Left lung (tissue), 10 donors: ENCODE results near the gene APLP1. TPM values are rescaled to one million over a fixed set of nuclear protein-coding genes. Genes with fewer than 3 reads are reported as not detected.

Experiments
- ATAC-seq: fragments of 200-7000 bp; cut with Tn5 transposase; one replicate; pipeline ENCODE4 v1.9.1; 2020; ENCODE audit warnings: moderate library complexity
- DNase-seq, 4 donors: peaks; one replicate each; pipeline ENCODE4 v3.0.0-alpha.2; 2013 to 2020
- H3K27ac ChIP-seq, 2 donors: fragments of 200-600 bp; sonication (generic) in 1 of 2; one replicate each; pipeline versions ENCODE4 v1.5.0 to v1.8.0; 2020 to 2021
- H3K27me3 ChIP-seq, 2 donors: fragments of 200-600 bp; sonication (generic) in 1 of 2; one replicate each; pipeline versions ENCODE4 v1.5.0 to v1.8.0; 2020 to 2021
- H3K36me3 ChIP-seq, 2 donors: fragments of 200-600 bp; sonication (generic) in 1 of 2; one replicate each; pipeline versions ENCODE4 v1.5.0 to v1.8.0; 2020 to 2021
- H3K4me1 ChIP-seq, 2 donors: fragments of 200-600 bp; one replicate each; pipeline ENCODE4 v1.8.0; 2021
- H3K4me3 ChIP-seq, 2 donors: fragments of 200-600 bp; sonication (generic) in 1 of 2; one replicate each; pipeline versions ENCODE4 v1.5.0 to v1.8.0; 2020 to 2021; ENCODE audit warnings: mild to moderate bottlenecking in 1 of 2
- H3K9me3 ChIP-seq, 2 donors: fragments of 200-600 bp; sonication (generic) in 1 of 2; one replicate each; pipeline versions ENCODE4 v1.5.0 to v1.8.0; 2020 to 2021
- intact Hi-C, 2 donors: fragments of 100-400 bp; cut with DNase I; formaldehyde crosslinking; loops; one replicate each; pipeline versions ENCODE4 v1.11.2 to v1.14.2; 2022
- polyA plus RNA-seq, 6 donors: library from polyadenylated mRNA; unstranded; fragments of 120-200 nt; gene quantifications; one replicate each; pipeline ENCODE4 v1.2.1, GENCODE V29; 2013; ENCODE audit not compliant: insufficient read length in 6 of 6
- total RNA-seq, 2 donors: library from RNA; stranded (reverse); fragmentation: NEBNext Ultra II Directional; extraction: Animal tissue kit (Norgen Biotek cat#: 25700); gene quantifications; one replicate each; pipeline ENCODE4 v1.2.1, GENCODE V29; 2021
- TF ChIP-seq, protein P1 (sequence below), 2 donors: fragments of 200-600 bp; sonication (generic) in 1 of 2; IDR thresholded peaks; one replicate each; pipeline versions ENCODE4 v1.5.0 to v1.8.0; 2021; ENCODE audit warnings: antibody characterized with exemption in 2 of 2
- donor health status: DM: no; HTN: yes; CAD: no.
- donor health status: DM: no; HTN: no; CAD: no.

The APLP1 gene
- total and polyA plus RNA-seq, 8 donors = 3.0 to 11.0 (median 8.8) TPM

DNA sequence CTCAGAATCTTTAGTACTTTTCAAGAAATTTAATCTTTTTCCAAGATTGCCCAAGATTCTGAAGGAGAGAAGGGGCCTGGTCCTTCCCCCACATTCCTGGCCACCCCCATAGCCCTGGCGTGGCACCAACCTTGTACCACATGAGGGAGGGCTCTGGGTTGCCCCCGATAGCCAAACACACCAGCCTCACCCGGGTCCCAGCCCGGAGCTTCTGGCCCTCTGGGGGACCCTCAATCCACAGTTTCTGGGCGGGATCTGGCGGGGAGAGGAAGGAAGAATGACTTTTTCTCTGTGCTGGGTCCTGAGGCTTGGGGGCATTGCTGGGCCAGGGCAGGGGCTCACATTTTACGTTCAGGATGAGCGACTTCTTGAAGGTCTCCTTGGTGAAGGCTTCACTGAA lies 20.5 kb upstream of the APLP1 start:
- peaks cover 4 to 16% of the 10 kb centered on the region in 2 donors for H3K4me1 ChIP-seq
- DNase-seq = no peak
- H3K27ac ChIP-seq = no peak overlapping the region
- intact Hi-C loops = no loop called here
- H3K27me3 ChIP-seq = peaks cover 40 to 100% of the 10 kb centered on the region in 2 donors
- no peak for ATAC-seq
- H3K9me3 ChIP-seq = no peaks in the 10 kb centered on the region
- TF ChIP-seq, protein P1, sequence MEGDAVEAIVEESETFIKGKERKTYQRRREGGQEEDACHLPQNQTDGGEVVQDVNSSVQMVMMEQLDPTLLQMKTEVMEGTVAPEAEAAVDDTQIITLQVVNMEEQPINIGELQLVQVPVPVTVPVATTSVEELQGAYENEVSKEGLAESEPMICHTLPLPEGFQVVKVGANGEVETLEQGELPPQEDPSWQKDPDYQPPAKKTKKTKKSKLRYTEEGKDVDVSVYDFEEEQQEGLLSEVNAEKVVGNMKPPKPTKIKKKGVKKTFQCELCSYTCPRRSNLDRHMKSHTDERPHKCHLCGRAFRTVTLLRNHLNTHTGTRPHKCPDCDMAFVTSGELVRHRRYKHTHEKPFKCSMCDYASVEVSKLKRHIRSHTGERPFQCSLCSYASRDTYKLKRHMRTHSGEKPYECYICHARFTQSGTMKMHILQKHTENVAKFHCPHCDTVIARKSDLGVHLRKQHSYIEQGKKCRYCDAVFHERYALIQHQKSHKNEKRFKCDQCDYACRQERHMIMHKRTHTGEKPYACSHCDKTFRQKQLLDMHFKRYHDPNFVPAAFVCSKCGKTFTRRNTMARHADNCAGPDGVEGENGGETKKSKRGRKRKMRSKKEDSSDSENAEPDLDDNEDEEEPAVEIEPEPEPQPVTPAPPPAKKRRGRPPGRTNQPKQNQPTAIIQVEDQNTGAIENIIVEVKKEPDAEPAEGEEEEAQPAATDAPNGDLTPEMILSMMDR (IDR thresholded peaks at IDR 0.05) = no peak
- no peaks in the 10 kb centered on the region for H3K36me3 ChIP-seq
- no peak overlapping the region for H3K4me3 ChIP-seq

DNA sequence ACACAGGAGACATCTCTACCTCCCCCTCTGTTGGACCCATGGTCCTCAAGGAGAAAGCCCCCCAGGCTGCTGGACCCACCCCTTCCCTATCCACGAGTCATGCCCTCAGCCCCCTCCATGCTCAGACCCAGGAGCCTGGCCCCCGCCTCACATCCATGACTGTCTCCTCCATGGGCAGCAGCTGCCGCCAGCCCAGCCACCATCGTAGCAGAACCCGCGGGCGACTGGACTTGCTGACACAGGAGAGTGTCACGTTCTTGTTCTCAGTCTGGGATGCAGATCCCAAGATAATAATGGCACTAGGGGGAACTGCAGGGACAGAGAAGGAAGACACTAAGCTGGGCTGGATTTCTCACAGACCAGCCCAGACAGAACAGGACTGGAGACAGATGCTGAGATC lies 19.9 kb upstream of the APLP1 start:
- Histone ChIP-seq H3K27ac (no peak overlapping the region), H3K4me3 (no peak overlapping the region), H3K27me3 (peaks cover 37 to 100% of the 10 kb centered on the region in 2 donors), H3K9me3 (no peaks in the 10 kb centered on the region), H3K36me3 (no peaks in the 10 kb centered on the region), H3K4me1 (peaks cover 4 to 16% of the 10 kb centered on the region in 2 donors)
- ATAC-seq (no peak), DNase-seq (peak in 1 of 4 donors; percentile 61)
- TF ChIP-seq, protein P1 (IDR thresholded peaks at IDR 0.05) = no peak
- intact Hi-C loops = no loop called here

DNA sequence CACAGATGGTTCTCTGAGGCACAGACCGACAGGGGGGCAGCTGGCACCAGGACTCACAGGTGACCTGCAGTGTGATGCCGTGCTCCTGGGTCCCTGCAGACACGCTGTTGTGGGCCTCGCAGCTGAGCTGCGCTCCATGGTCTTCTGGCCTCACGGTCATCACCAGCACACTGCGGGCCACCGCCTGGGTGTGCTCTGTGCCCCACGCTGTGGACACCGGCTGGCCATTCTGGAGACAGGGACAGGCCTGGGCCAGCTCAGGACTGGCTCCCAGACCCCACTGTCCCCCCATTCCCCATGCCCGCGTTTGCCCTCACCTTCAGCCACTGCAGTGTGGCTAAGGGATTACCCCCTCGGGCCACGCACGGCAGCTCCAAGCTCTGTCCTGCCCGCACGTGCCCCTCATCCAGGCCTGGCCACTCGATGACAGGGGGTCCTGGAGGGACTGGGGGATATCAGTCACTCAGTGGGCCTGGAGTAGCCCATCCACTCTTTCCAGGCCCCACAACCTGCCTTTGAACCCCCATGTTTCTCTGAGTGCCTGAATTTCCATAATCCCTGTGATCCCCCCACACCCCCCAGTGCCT lies 19.4 kb upstream of the APLP1 start:
- ATAC-seq = no peak
- H3K36me3 ChIP-seq = no peaks in the 10 kb centered on the region
- no peak overlapping the region for H3K27ac ChIP-seq
- H3K4me1 ChIP-seq = peaks cover 4 to 16% of the 10 kb centered on the region in 2 donors
- no peak overlapping the region for H3K4me3 ChIP-seq
- TF ChIP-seq, protein P1 (IDR thresholded peaks at IDR 0.05) = no peak
- intact Hi-C loops = no loop called here
- DNase-seq = peak in 1 of 4 donors; percentile 49
- H3K9me3 ChIP-seq = no peaks in the 10 kb centered on the region
- H3K27me3 ChIP-seq = peaks cover 32 to 100% of the 10 kb centered on the region in 2 donors

DNA sequence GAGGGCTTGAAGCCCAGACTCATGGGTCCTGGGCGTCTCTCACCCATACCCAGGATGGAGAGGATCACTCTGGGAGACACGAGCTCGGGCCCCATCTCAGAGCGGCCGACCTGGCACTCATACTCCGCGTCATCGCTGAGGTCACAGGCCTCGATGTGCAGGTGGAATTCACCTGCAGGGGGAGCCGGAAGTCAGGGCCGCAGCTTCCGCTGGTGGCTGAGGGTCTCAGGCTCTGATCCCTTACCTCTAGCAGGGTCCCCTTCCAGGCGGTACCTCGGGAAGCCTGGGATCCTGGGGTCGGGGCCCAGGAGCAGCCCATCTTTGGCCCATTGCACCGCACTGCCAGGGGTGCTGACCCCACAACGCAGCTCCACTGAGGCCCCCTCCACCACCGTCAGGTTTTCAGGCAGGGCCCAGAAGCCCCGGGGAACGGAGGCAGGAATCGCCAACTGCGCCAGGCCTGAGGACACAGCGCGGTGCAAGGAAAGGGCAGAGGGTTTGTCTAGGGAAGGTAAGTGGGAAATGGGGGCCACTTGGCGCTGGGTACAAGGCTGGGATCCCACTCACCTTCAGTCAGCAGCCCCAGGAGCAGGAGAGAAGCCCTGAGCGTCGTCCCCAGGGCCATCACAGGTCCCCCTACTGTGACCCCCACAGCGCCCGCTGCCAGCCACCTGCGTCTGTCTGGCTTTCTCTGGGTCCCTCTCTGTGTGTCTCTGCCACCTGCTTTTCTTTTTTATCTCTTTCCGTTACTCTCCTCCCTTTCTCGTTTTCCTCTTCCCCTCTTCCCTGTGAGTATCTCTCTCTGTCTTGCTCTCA lies 17.0 kb upstream of the APLP1 start:
- peaks cover 0 to 6% of the 10 kb centered on the region in 2 donors for H3K4me1 ChIP-seq
- no peaks in the 10 kb centered on the region for H3K9me3 ChIP-seq
- H3K27ac ChIP-seq = no peak overlapping the region
- TF ChIP-seq, protein P1 (IDR thresholded peaks at IDR 0.05) = no peak
- intact Hi-C loops = no loop called here
- DNase-seq (peak in 1 of 4 donors; percentile 62), ATAC-seq (no peak)
- H3K4me3 ChIP-seq = no peak overlapping the region
- H3K27me3 ChIP-seq = peaks cover 16 to 100% of the 10 kb centered on the region in 2 donors
- no peaks in the 10 kb centered on the region for H3K36me3 ChIP-seq

DNA sequence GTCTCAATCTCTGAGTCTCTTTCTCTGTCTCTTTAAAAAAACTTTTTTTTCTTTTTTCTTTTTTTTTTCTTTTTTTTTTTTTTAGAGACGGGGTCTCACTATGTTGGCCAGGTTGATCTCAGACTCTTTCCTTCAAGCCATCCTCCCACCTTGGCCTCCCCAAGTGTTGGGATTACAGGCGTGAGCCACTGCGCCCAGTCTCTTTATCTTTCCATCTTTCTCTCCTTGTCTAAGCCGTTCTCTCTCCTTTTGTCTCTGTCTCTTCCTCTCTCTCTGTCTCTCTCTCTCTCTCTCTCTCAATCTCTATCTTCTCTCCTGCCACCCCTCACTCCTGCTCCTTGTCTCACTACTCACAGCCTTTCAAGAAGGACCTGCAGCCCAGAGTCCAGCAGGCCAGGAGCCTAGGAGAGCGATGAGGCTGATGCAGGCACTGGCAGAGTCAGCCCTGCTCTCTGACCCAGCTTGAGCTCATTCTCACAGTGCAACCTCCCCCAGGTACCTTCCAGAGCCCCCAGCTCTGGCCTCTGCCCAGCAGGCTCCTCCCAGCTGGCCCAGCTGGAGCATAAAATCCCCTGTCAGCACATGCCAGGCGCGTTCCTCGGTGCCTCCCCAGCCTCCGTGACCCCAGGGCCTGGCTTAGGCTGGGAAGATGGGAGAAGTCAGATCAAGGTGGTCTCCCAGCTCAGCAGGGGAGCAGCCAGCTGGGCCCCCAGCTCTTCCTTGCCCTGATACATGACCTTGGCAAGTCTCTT lies 16.2 kb upstream of the APLP1 start, which contains the start of gene NPHS1:
Gene NPHS1, minus strand, starts transcription at position 476 of the 752 bp plus-strand sequence. CDS start 667 bp downstream, outside the sequence.
- TF ChIP-seq, protein P1 (IDR thresholded peaks at IDR 0.05) = no peak
- no peak for ATAC-seq
- H3K36me3 ChIP-seq = no peaks in the 10 kb centered on the region
- peaks cover 0 to 14% of the 10 kb centered on the region in 2 donors for H3K4me1 ChIP-seq
- DNase-seq = peak in 1 of 4 donors; percentile 49
- intact Hi-C loops = no loop called here
- H3K9me3 ChIP-seq = no peaks in the 10 kb centered on the region
- H3K27ac ChIP-seq = no peak within 1 kb of the TSS
- H3K27me3 ChIP-seq = peaks cover 17 to 100% of the 10 kb centered on the region in 2 donors
- H3K4me3 ChIP-seq = no peak within 1 kb of the TSS
